Upper lobe of left lung (tissue), 4 donors: ENCODE results near the gene COX20.

Experiments
- CTCF ChIP-seq, 6 experiments: fragments of 450-650 bp in 4 of 6; fragments of 200-600 bp in 2 of 6; sonication (generic) in 2 of 6; IDR thresholded peaks; one replicate each; pipeline ENCODE4 v1.5.1; 2016 to 2019; ENCODE audit warnings: antibody characterized with exemption in 6 of 6
- POLR2A ChIP-seq, 4 donors: fragments of 450-650 bp; IDR thresholded peaks; one replicate each; pipeline ENCODE4 v1.5.1; 2016 to 2017; ENCODE audit warnings: antibody characterized with exemption in 4 of 4, mild to moderate bottlenecking in 2 of 4
- POLR2AphosphoS5 ChIP-seq, 2 donors: sonication (generic); formaldehyde crosslinking; IDR thresholded peaks; one replicate each; pipeline ENCODE4 v1.5.1; 2017; ENCODE audit warnings: antibody characterized with exemption in 2 of 2

GRCh38 chr1:244789276-244789580, 46.2 kb upstream of the COX20 start:
- TF ChIP-seq CTCF (IDR thresholded peaks at IDR 0.05) (no peak), POLR2A (IDR thresholded peaks at IDR 0.05) (no peak), POLR2AphosphoS5 (IDR thresholded peaks at IDR 0.05) (no peak)
